Loucy (cell line): ENCODE results near the gene ALDOA.
A peak's percentile ranks its signal among the peaks of the same experiment; 100 is the strongest.
"Not testable (repeated sequence)": the region's sequence is repeated elsewhere in the genome, so short reads cannot be mapped to it uniquely, and the experiment has no call there.

Source experiments
- H2AFZ ChIP-seq: fragments of 200-600 bp; sonication (generic); 2 replicates; pipeline ENCODE4 v1.6.0; 2016; ENCODE audit warnings: antibody characterized with exemption, mild to moderate bottlenecking, low read length, moderate library complexity
- H3F3A ChIP-seq: fragments of 200-600 bp; 2 replicates; pipeline ENCODE4 v1.6.0; 2016; ENCODE audit warnings: antibody characterized with exemption, low read depth, mild to moderate bottlenecking
- H3K27me3 ChIP-seq: fragments of 200-600 bp; sonication (generic); 2 replicates; pipeline ENCODE4 v1.6.1; 2014; ENCODE audit warnings: low read length, mild to moderate bottlenecking; ENCODE audit not compliant: insufficient read depth, poor library complexity, severe bottlenecking
- H3K36me3 ChIP-seq: fragments of 200-600 bp; sonication (generic); 2 replicates; pipeline ENCODE4 v1.6.1; 2016; ENCODE audit warnings: low read length; ENCODE audit not compliant: insufficient read depth
- H3K4me1 ChIP-seq: fragments of 200-600 bp; sonication (generic); 2 replicates; pipeline ENCODE4 v1.5.1; 2014; ENCODE audit warnings: low read length, mild to moderate bottlenecking; ENCODE audit not compliant: insufficient read depth, poor library complexity, severe bottlenecking
- H3K4me2 ChIP-seq: fragments of 200-600 bp; sonication (generic); 2 replicates; pipeline ENCODE4 v1.6.0; 2014; ENCODE audit warnings: antibody characterized with exemption, low read length, low read depth, mild to moderate bottlenecking; ENCODE audit not compliant: poor library complexity, severe bottlenecking
- H3K4me3 ChIP-seq: fragments of 200-600 bp; sonication (generic); 2 replicates; pipeline ENCODE4 v1.5.1; 2014; ENCODE audit warnings: low read length, mild to moderate bottlenecking, mixed read lengths; ENCODE audit not compliant: poor library complexity, severe bottlenecking
- H3K79me2 ChIP-seq: fragments of 200-600 bp; sonication (generic); 2 replicates; pipeline ENCODE4 v1.6.1; 2014; ENCODE audit warnings: low read length; ENCODE audit not compliant: insufficient read depth
- H3K9ac ChIP-seq: fragments of 200-600 bp; sonication (generic); 2 replicates; pipeline ENCODE4 v1.6.0; 2014; ENCODE audit warnings: mild to moderate bottlenecking, low read depth, low read length, moderate library complexity; ENCODE audit not compliant: poor library complexity, severe bottlenecking
- H3K9me2 ChIP-seq: fragments of 200-600 bp; sonication (generic); replicated peaks from 2 replicates; pipeline ENCODE4 v1.6.1; 2016; ENCODE audit warnings: low read depth, low read length, mixed read lengths
- H3K9me3 ChIP-seq: fragments of 200-600 bp; sonication (generic); 2 replicates; pipeline ENCODE4 v1.6.1; 2014; ENCODE audit warnings: mild to moderate bottlenecking, antibody characterized with exemption, low read length, low read depth; ENCODE audit not compliant: insufficient read depth
- H4K20me1 ChIP-seq: fragments of 200-600 bp; sonication (generic); 2 replicates; pipeline ENCODE4 v1.6.0; 2014; ENCODE audit warnings: antibody characterized with exemption, low read length, mild to moderate bottlenecking; ENCODE audit not compliant: insufficient read depth, poor library complexity, severe bottlenecking
- CTCF ChIP-seq: fragments of 200-600 bp; sonication (generic); conservative IDR thresholded peaks from 2 replicates; pipeline ENCODE4 v1.5.1; 2014; ENCODE audit warnings: mild to moderate bottlenecking, antibody characterized with exemption, low read length
- EZH2phosphoT487 ChIP-seq: fragments of 200-600 bp; IDR thresholded peaks from 2 replicates; pipeline ENCODE4 v1.6.1; 2018; ENCODE audit warnings: antibody characterized with exemption, mild to moderate bottlenecking, moderate library complexity, borderline replicate concordance

The ALDOA gene

DNA sequence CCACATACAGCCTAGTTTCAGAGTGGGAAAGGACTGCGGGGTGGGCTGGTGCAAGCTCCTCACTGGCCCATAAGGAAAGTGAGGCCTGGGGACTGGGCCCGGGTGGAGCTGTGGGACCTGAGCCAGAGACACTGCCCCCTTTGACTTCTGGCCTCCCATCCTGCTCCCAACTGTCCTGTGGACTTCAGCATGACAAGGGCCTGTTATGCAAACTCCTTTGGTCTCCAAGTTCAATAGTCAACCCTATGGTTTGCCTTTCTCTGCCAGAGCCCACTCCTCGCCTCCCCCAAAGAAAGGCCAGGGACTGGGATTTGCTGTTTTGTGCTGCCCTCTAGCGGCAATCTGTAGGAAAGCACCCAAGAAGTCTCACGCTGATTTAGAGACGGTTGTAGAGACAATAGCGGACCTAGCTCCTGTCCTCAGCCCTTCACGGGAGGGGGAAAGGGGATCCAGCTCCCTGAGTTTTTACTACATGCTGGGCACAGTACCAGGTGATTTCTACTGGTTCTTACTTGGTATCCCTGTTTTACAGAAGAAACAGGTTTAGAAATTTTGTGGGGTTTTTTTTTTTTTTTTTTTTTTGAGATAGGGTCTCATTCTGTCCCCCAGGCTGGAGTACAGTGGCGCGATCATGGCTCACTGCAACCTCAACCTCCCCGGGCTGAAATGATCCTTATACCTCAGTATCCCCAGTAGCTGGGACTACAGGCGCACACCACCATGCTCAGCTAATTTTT is 33.3 kb upstream of the ALDOA start:
- Histone ChIP-seq H3K36me3 (no peaks in the 10 kb centered on the region), H3K79me2 (no peaks in the 10 kb centered on the region), H2AFZ (no peak overlapping the region), H3K4me2 (no peak overlapping the region), H3K4me3 (no peak overlapping the region), H3K27me3 (no peaks in the 10 kb centered on the region), H3F3A (no peaks in the 10 kb centered on the region), H3K9ac (no peak overlapping the region), H3K9me3 (no peaks in the 10 kb centered on the region), H3K4me1 (peaks cover 12% of the 10 kb centered on the region), H4K20me1 (no peaks in the 10 kb centered on the region), H3K9me2 (no peaks in the 10 kb centered on the region)
- TF ChIP-seq EZH2phosphoT487, result no peak
- TF ChIP-seq CTCF, result peak; percentile 94

DNA sequence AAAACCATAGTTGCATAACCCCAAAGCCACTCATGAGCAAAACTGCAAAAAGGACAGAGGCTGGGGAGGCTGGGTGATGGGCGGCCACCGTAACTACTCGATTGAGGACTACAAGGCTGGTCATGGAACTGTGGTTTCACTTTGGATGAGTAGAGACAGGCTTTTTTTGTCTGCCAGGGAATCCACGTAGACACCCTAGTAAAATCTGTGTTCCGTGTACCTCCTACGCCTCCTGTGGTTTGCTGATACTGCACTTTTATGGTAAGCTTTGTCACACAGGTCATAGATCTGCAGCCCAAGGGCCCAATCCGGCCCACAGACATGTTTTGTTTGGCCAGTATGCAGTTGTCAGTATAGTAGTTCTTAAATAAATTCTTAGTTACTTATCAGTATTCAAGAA is 32.3 kb upstream of the ALDOA start:
- H3K9me2 ChIP-seq, result no peaks in the 10 kb centered on the region
- TF ChIP-seq CTCF, result no peak
- H3K36me3 ChIP-seq, result no peaks in the 10 kb centered on the region
- H3K4me1 ChIP-seq, result peaks cover 12% of the 10 kb centered on the region
- no peaks in the 10 kb centered on the region for H3K79me2 ChIP-seq
- H4K20me1 ChIP-seq, result no peaks in the 10 kb centered on the region
- no peak overlapping the region for H3K9ac ChIP-seq
- H3F3A ChIP-seq, result no peaks in the 10 kb centered on the region
- H2AFZ ChIP-seq, result no peak overlapping the region
- no peak overlapping the region for H3K4me2 ChIP-seq
- no peak overlapping the region for H3K4me3 ChIP-seq
- H3K9me3 ChIP-seq, result no peaks in the 10 kb centered on the region
- no peaks in the 10 kb centered on the region for H3K27me3 ChIP-seq

DNA sequence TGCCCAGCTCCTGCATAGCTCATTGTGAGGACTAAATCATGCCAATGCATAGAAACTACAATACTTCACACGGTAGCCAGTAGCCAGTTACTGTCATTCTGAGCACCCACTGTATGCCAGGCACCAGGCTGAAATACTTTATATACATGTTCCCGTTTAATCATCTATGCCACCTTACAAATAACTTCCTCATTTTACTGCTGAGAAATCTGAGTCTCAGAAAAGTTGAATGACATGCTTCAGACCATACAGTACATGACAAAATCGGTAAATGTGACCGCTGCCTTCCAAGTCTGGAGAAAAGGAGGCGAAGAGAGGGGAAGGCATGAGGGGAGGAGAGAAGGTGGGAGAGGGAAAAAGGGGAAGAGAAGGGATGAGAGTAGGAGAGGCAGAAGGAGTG is 25.3 kb upstream of the ALDOA start:
- Histone ChIP-seq H3K9ac (no peak overlapping the region), H3K9me3 (no peaks in the 10 kb centered on the region), H3K27me3 (no peaks in the 10 kb centered on the region), H3K9me2 (no peaks in the 10 kb centered on the region), H3F3A (no peaks in the 10 kb centered on the region), H2AFZ (no peak overlapping the region), H4K20me1 (no peaks in the 10 kb centered on the region), H3K4me1 (no peaks in the 10 kb centered on the region), H3K4me2 (no peak overlapping the region), H3K4me3 (no peak overlapping the region), H3K79me2 (no peaks in the 10 kb centered on the region), H3K36me3 (no peaks in the 10 kb centered on the region)
- TF ChIP-seq EZH2phosphoT487 (no peak), CTCF (no peak)

- not testable (repeated sequence) for H3F3A ChIP-seq, H3K36me3 ChIP-seq, H2AFZ ChIP-seq, H3K4me3 ChIP-seq, H3K27me3 ChIP-seq, H3K79me2 ChIP-seq, H3K4me1 ChIP-seq, H3K9me3 ChIP-seq, H3K9me2 ChIP-seq, H3K9ac ChIP-seq, H4K20me1 ChIP-seq, H3K4me2 ChIP-seq
These were observed 24.9 kb upstream of the ALDOA start for GRCh38 chr16:30040690-30041089.
